Cardiac septum (tissue), 1 donor: ENCODE measurements around the gene ZCCHC10. TPM values are rescaled to one million over a fixed set of nuclear protein-coding genes. Genes with fewer than 3 reads are reported as not detected.
"Not testable (repeated sequence)": the region's sequence is repeated elsewhere in the genome, so short reads cannot be mapped to it uniquely, and the experiment has no call there.

Source experiments
- DNase-seq: peaks from one replicate; pipeline ENCODE4 v3.0.0-alpha.2; 2020; ENCODE audit warnings: low spot score
- intact Hi-C: fragments of 100-400 bp; cut with DNase I; formaldehyde crosslinking; loops from one replicate; pipeline ENCODE4 v1.14.0; 2022
- total RNA-seq: library from RNA; stranded (reverse); fragmentation: NEBNext Ultra II Directional; extraction: Animal tissue kit (Norgen Biotek cat#: 25700); gene quantifications from one replicate; pipeline ENCODE4 v1.2.1, GENCODE V29; 2021
- donor health status: DM: no; HTN: no; CAD: no.

The ZCCHC10 gene
- total RNA-seq, 1 donor from 2014 or later = 19.9 TPM

GRCh38 chr5:132996307-132996706, 30.0 kb downstream of the ZCCHC10 start:
- intact Hi-C loops = no loop called here

GRCh38 chr5:132987531-132988408, 38.6 kb downstream of the ZCCHC10 start:
- intact Hi-C loops = no loop called here
- DNase-seq = no peak

More at GRCh38 chr5:132996307-132996706, 30.0 kb downstream of the ZCCHC10 start:
- DNase-seq = no peak

GRCh38 chr5:132982971-132983370, 43.4 kb downstream of the ZCCHC10 start:
- DNase-seq, intact Hi-C loops: not testable (repeated sequence)

- intact Hi-C loops = no loop called here
- no peak for DNase-seq
Observed at GRCh38 chr5:132981288-132981687, 45.1 kb downstream of the ZCCHC10 start.

- intact Hi-C loops = no loop called here
Observed at GRCh38 chr5:132979976-132980375, 46.4 kb downstream of the ZCCHC10 start.

GRCh38 chr5:132979367-132979940, 46.9 kb downstream of the ZCCHC10 start:
- DNase-seq = no peak
- intact Hi-C loops = no loop called here

More at GRCh38 chr5:132979976-132980375, 46.4 kb downstream of the ZCCHC10 start:
- DNase-seq = no peak

- intact Hi-C loops = no loop called here
Observed at GRCh38 chr5:132976852-132977251, 49.5 kb downstream of the ZCCHC10 start.

GRCh38 chr5:132972436-132972828, 53.9 kb downstream of the ZCCHC10 start:
- intact Hi-C loops, DNase-seq: not testable (repeated sequence)

More at GRCh38 chr5:132976852-132977251, 49.5 kb downstream of the ZCCHC10 start:
- no peak for DNase-seq

GRCh38 chr5:132971483-132972435, 54.6 kb downstream of the ZCCHC10 start:
- no peak for DNase-seq
- intact Hi-C loops = no loop called here

GRCh38 chr5:132965120-132965519, 61.2 kb downstream of the ZCCHC10 start:
- intact Hi-C loops = no loop called here
- DNase-seq = no peak

GRCh38 chr5:132963171-132964104, 62.9 kb downstream of the ZCCHC10 start, which contains the start of gene AFF4:
Gene AFF4, minus strand, starts transcription at chr5:132963634. Its CDS starts 26,445 bp downstream, at chr5:132937189.
- DNase-seq = peak; percentile 99
- intact Hi-C loops = loop anchor here (1.0 to 5.0 kb wide), 4 partner anchors 63 to 136 kb away; partner anchors contain the start of genes GDF9, UQCRQ and ZCCHC10

- no peak for DNase-seq
- intact Hi-C loops = loop anchor here (1.0 to 5.0 kb wide), 4 partner anchors 64 to 135 kb away; partner anchors contain the start of genes GDF9, UQCRQ and ZCCHC10
Observed at GRCh38 chr5:132962429-132963021, 63.8 kb downstream of the ZCCHC10 start.

- no peak for DNase-seq
- intact Hi-C loops = loop anchor here (5.0 kb wide), 1 partner anchor 135 kb away; no protein-coding TSS in a partner anchor
Observed at GRCh38 chr5:132961887-132962286, 64.5 kb downstream of the ZCCHC10 start.

- DNase-seq = not testable (repeated sequence)
- intact Hi-C loops = loop anchor here (5.0 kb wide), 1 partner anchor 134 kb away; no protein-coding TSS in a partner anchor
Observed at GRCh38 chr5:132961123-132961815, 65.1 kb downstream of the ZCCHC10 start.

GRCh38 chr5:132956166-132956799, 70.1 kb downstream of the ZCCHC10 start:
- DNase-seq, intact Hi-C loops: not testable (repeated sequence)

- DNase-seq = no peak
- intact Hi-C loops = no loop called here
Observed at GRCh38 chr5:132953710-132954109, 72.6 kb downstream of the ZCCHC10 start.

- intact Hi-C loops = no loop called here
- DNase-seq = no peak
Observed at GRCh38 chr5:132952829-132953228, 73.5 kb downstream of the ZCCHC10 start.
